Astrocyte (in vitro differentiated cells and primary cell): Measurements from ENCODE around the gene SEMA3F.

ENCODE experiments used
- CTCF ChIP-seq: IDR thresholded peaks from 2 replicates; pipeline ENCODE4 v1.5.1; 2011; ENCODE audit warnings: low read depth, mild to moderate bottlenecking, inconsistent platforms, low read length, moderate library complexity; ENCODE audit not compliant: insufficient read depth
- EZH2 ChIP-seq: IDR thresholded peaks from 2 replicates; pipeline ENCODE4 v1.6.1; 2012; ENCODE audit warnings: mild to moderate bottlenecking, low read length, inconsistent platforms; ENCODE audit not compliant: insufficient read depth

GRCh38 chr3:50122071-50122470, 33.1 kb upstream of the SEMA3F start:
- no peak for TF ChIP-seq EZH2
- no peak for TF ChIP-seq CTCF
